LNCaP clone FGC (cell line): ENCODE results near the gene ECSIT.

ENCODE experiments used
- DNase-seq: peaks from one replicate; pipeline ENCODE4 v3.0.0-alpha.2; 2011; ENCODE audit warnings: low read depth
- H3K4me3 ChIP-seq: 2 replicates; pipeline ENCODE4 v1.5.1; 2011; ENCODE audit warnings: mild to moderate bottlenecking, low read depth, low read length, control low read depth
- CTCF ChIP-seq: IDR thresholded peaks from 2 replicates; pipeline ENCODE4 v1.5.1; 2012; ENCODE audit warnings: mild to moderate bottlenecking; ENCODE audit not compliant: control insufficient read depth, insufficient read depth; ENCODE audit errors: extremely low read depth

The ECSIT gene

GRCh38 chr19:11457115-11457514, 71.8 kb downstream of the ECSIT start:
- DNase-seq = no peak
- no peak overlapping the region for H3K4me3 ChIP-seq
- TF ChIP-seq CTCF = no peak

GRCh38 chr19:11456659-11457058, 72.3 kb downstream of the ECSIT start:
- TF ChIP-seq CTCF = no peak
- no peak for DNase-seq
- H3K4me3 ChIP-seq = no peak overlapping the region
